Keratinocyte (primary cell): ENCODE measurements around the gene RAMP1.

Experiments
- CTCF ChIP-seq, 3 experiments: IDR thresholded peaks in 1 of 3; conservative IDR thresholded peaks in 1 of 3; optimal IDR thresholded peaks in 1 of 3; 2 replicates in 2 of 3; 3 replicates in 1 of 3; pipeline versions ENCODE3 to v1.5.1; 2011; ENCODE audit warnings: low read length in 3 of 3, mild to moderate bottlenecking in 3 of 3, moderate library complexity in 2 of 3, control low read depth in 1 of 3, inconsistent platforms in 1 of 3; ENCODE audit not compliant: insufficient read depth in 2 of 3; ENCODE audit errors: extremely low read depth in 1 of 3
- EZH2 ChIP-seq: IDR thresholded peaks from one replicate; pipeline ENCODE4 v1.6.1; 2012; ENCODE audit warnings: inconsistent platforms, mild to moderate bottlenecking, low read length, moderate library complexity

- no peak for TF ChIP-seq EZH2
- no peak for TF ChIP-seq CTCF (optimal IDR thresholded peaks at IDR 0.05 in 1 of 3, IDR thresholded peaks at IDR 0.05 in 1 of 3, conservative IDR thresholded peaks at IDR 0.05 in 1 of 3; ENCODE audit: extremely low read depth in 1 of 3, insufficient read depth in 2 of 3, low read length in 3 of 3)
These were observed 365 bp upstream of the RAMP1 start for GRCh38 chr2:237859082-237859433.
